Activated naive CD4-positive, alpha-beta T cell treated with anti-CD3 and anti-CD28 coated beads, Interleukin-2, amount 10 ng/mL, durations not matched to agents 7 days and 5 days (primary cell): Measurements from ENCODE around the gene PODXL.
"Not testable (repeated sequence)": the region's sequence is repeated elsewhere in the genome, so short reads cannot be mapped to it uniquely, and the experiment has no call there.

Experiments
- CTCF ChIA-PET: fragments of 350-600 bp; sonication (Branson Sonifier 250); formaldehyde crosslinking; loops from one replicate; lab custom pipeline; 2021; ENCODE audit warnings: antibody characterized with exemption; lab: Charles Lee
- DNase-seq: peaks from one replicate; pipeline ENCODE4 v3.0.0-alpha.2; 2020
- H3K27ac Mint-ChIP-seq: one replicate; pipeline ENCODE4 v1.8.0; 2021; ENCODE audit warnings: mild to moderate bottlenecking, moderate library complexity, mixed read lengths
- H3K27me3 Mint-ChIP-seq: one replicate; pipeline ENCODE4 v1.8.0; 2021; ENCODE audit warnings: mild to moderate bottlenecking, mixed read lengths
- H3K36me3 Mint-ChIP-seq: one replicate; pipeline ENCODE4 v1.8.0; 2021; ENCODE audit warnings: mixed read lengths
- H3K4me1 Mint-ChIP-seq: one replicate; pipeline ENCODE4 v1.8.0; 2021; ENCODE audit warnings: mixed read lengths
- H3K4me3 Mint-ChIP-seq: one replicate; pipeline ENCODE4 v1.8.0; 2021; ENCODE audit warnings: mild to moderate bottlenecking, moderate library complexity, mixed read lengths
- H3K9me3 Mint-ChIP-seq: one replicate; pipeline ENCODE4 v1.8.0; 2021; ENCODE audit warnings: mixed read lengths

PODXL gene

GRCh38 chr7:131471250-131472004, 85.0 kb downstream of the PODXL start:
- H3K27ac Mint-ChIP-seq = peak overlapping the region; percentile 17
- H3K4me3 Mint-ChIP-seq = no peak overlapping the region
- peaks cover 33% of the 10 kb centered on the region for H3K36me3 Mint-ChIP-seq
- DNase-seq = no peak
- H3K4me1 Mint-ChIP-seq = no peaks in the 10 kb centered on the region
- no peaks in the 10 kb centered on the region for H3K9me3 Mint-ChIP-seq
- CTCF ChIA-PET = no interaction called here
- H3K27me3 Mint-ChIP-seq = no peaks in the 10 kb centered on the region

GRCh38 chr7:131467788-131468187, 88.6 kb downstream of the PODXL start:
- H3K4me1 Mint-ChIP-seq = no peaks in the 10 kb centered on the region

DNA sequence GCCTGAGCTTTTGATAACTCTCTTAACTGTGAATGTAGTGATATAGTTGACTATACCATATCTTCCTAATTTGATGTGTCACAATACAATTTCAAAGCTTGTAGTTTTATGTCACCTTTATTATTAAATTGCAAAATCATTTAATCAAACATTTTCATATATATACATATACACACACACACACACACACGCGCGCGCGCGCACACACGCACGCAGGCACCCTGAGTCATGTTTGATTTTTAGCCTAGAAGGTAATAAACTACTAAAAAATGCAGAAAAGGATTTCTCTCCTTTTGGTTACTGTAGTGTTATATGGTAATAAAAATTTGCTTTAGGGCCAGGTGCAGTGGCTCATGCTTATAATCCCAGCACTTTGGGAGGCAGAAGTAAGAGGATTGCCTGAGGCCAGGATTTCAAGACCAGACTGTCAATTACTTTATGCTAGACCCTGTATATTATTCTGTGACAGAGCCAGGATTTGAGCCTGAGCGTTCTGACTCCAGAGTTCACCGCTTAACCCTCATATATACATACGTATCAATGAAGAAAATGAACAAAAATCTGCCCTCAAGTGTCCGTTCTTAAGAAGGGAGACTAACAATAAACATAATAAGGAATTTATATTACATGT, 89.6 kb downstream of the PODXL start:
- Mint-ChIP-seq H3K27me3 (no peaks in the 10 kb centered on the region), H3K36me3 (peaks cover 27% of the 10 kb centered on the region), H3K9me3 (no peaks in the 10 kb centered on the region), H3K4me3 (no peak overlapping the region), H3K4me1 (no peaks in the 10 kb centered on the region), H3K27ac (no peak overlapping the region)
- no peak for DNase-seq
- CTCF ChIA-PET = interaction anchor here (1.5 kb wide), 1 partner anchor 48 kb away, joined by 3 read pairs; no protein-coding TSS in a partner anchor

More at GRCh38 chr7:131467788-131468187, 88.6 kb downstream of the PODXL start:
- DNase-seq = no peak
- Mint-ChIP-seq H3K9me3 (no peaks in the 10 kb centered on the region), H3K27ac (no peak overlapping the region), H3K4me3 (no peak overlapping the region), H3K27me3 (no peaks in the 10 kb centered on the region), H3K36me3 (peaks cover 29% of the 10 kb centered on the region)
- CTCF ChIA-PET = no interaction called here

GRCh38 chr7:131462715-131463114, 93.7 kb downstream of the PODXL start:
- H3K9me3 Mint-ChIP-seq, H3K4me3 Mint-ChIP-seq, H3K27me3 Mint-ChIP-seq, CTCF ChIA-PET, H3K4me1 Mint-ChIP-seq, H3K27ac Mint-ChIP-seq, DNase-seq: not testable (repeated sequence)
- peaks cover 13% of the 10 kb centered on the region for H3K36me3 Mint-ChIP-seq

- Mint-ChIP-seq H3K27me3 (no peaks in the 10 kb centered on the region), H3K36me3 (peaks cover 11% of the 10 kb centered on the region), H3K4me3 (no peak overlapping the region), H3K4me1 (no peaks in the 10 kb centered on the region), H3K9me3 (no peaks in the 10 kb centered on the region), H3K27ac (no peak overlapping the region)
- DNase-seq = no peak
- CTCF ChIA-PET = no interaction called here
Measured at GRCh38 chr7:131462059-131462458, 94.4 kb downstream of the PODXL start.

DNA sequence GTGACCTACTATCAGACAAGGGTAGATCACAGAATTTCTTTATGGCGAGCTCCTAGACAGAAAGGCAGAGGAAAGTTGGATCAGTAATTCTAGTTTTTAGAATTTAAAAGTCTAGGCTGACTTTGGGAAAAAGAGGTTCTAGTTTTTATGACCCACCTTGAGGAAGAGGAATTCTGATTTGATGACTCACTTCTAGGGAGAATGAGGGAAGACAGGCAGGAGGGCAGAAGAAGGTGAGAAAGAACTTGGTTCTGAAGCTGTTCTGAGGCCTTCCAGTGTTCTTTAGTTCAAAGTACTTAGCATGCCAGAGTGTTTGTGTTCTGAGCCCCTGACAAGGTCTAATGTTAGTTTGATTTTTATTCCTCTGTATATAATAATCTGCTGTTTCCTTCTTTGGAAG, 97.2 kb downstream of the PODXL start:
- Mint-ChIP-seq H3K36me3 (peaks cover 21% of the 10 kb centered on the region), H3K27ac (no peak overlapping the region), H3K9me3 (no peaks in the 10 kb centered on the region), H3K4me1 (no peaks in the 10 kb centered on the region), H3K27me3 (no peaks in the 10 kb centered on the region), H3K4me3 (no peak overlapping the region)
- CTCF ChIA-PET = no interaction called here
- no peak for DNase-seq

DNA sequence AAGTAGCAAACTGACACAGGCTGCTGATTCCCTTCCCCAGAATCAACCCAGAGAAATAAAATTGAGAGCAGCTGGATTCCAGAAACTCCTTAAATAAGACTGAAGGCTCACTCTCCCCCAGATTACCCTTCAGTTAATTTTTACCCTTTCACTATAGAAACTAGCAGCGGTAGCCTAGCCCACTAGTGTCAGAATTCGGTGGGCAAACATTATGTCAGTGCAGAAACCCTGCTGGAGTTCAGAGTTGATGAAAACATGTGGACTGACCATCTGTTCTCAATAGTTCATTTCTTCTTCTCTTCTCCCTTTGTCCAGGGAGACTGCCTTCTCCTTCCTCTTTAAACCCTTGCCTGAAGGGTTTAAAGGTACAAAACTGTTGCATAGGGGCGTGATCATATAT, 100.1 kb downstream of the PODXL start:
- H3K36me3 Mint-ChIP-seq = peaks cover 23% of the 10 kb centered on the region
- H3K9me3 Mint-ChIP-seq = no peaks in the 10 kb centered on the region
- DNase-seq = no peak
- H3K27me3 Mint-ChIP-seq = no peaks in the 10 kb centered on the region
- H3K4me1 Mint-ChIP-seq = no peaks in the 10 kb centered on the region
- no peak overlapping the region for H3K4me3 Mint-ChIP-seq
- H3K27ac Mint-ChIP-seq = no peak overlapping the region
- CTCF ChIA-PET = no interaction called here

DNA sequence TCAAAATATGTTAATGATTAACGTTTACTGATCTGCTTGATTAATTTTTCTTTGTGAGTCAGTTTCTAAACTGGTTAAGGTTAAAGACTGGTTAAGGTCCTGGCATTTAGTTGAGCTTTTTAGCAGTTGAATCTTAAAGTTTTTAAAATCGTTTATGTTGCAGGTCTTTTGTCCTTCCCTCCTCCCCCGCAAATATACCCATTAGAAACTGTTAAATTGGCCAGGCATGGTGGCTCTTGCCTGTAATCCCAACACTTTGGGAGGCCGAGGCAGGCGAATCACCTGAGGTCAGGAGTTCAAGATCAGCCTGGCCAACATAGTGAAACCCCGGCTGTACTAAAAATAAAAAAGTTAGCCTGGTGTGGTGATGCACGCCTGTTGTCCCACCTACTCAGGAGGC, 100.9 kb downstream of the PODXL start:
- no peak overlapping the region for H3K4me3 Mint-ChIP-seq
- no peak overlapping the region for H3K27ac Mint-ChIP-seq
- no peaks in the 10 kb centered on the region for H3K9me3 Mint-ChIP-seq
- no peak for DNase-seq
- CTCF ChIA-PET = no interaction called here
- peaks cover 25% of the 10 kb centered on the region for H3K36me3 Mint-ChIP-seq
- H3K4me1 Mint-ChIP-seq = no peaks in the 10 kb centered on the region
- no peaks in the 10 kb centered on the region for H3K27me3 Mint-ChIP-seq

DNA sequence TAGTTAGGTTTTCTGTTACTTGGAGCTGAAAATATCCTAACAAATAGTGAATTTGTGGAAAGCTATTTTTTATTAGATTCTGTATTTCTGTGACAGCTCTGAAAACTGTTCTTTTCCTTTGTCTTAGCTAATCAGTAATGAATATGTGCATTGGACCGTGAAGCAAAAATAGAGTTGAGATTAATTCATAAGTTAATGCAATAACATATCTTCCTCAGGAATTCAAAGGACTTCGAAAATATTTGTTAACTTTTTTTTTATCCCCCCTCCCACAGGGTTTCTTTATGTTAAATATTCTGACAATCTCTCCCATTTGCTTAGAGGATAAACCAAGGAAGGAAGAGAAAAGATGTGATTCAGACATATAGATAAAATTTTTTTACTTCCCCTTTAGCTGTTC, 101.4 kb downstream of the PODXL start:
- H3K4me1 Mint-ChIP-seq = no peaks in the 10 kb centered on the region
- no peak overlapping the region for H3K4me3 Mint-ChIP-seq
- peaks cover 28% of the 10 kb centered on the region for H3K36me3 Mint-ChIP-seq
- H3K27me3 Mint-ChIP-seq = no peaks in the 10 kb centered on the region
- H3K9me3 Mint-ChIP-seq = no peaks in the 10 kb centered on the region
- no peak for DNase-seq
- no peak overlapping the region for H3K27ac Mint-ChIP-seq
- CTCF ChIA-PET = interaction anchor here (1.2 kb wide), 1 partner anchor 9 kb away, joined by 3 read pairs; no protein-coding TSS in a partner anchor

- no peaks in the 10 kb centered on the region for H3K9me3 Mint-ChIP-seq
- DNase-seq = no peak
- CTCF ChIA-PET = interaction anchor here (1.2 kb wide), 1 partner anchor 9 kb away, joined by 3 read pairs; no protein-coding TSS in a partner anchor
- H3K4me1 Mint-ChIP-seq = no peaks in the 10 kb centered on the region
- H3K27me3 Mint-ChIP-seq = no peaks in the 10 kb centered on the region
- peaks cover 33% of the 10 kb centered on the region for H3K36me3 Mint-ChIP-seq
- H3K27ac Mint-ChIP-seq = no peak overlapping the region
- no peak overlapping the region for H3K4me3 Mint-ChIP-seq
Measured at GRCh38 chr7:131454498-131454897, 101.9 kb downstream of the PODXL start.
